Measurements from ENCODE around the gene GJC1. TPM values are rescaled to one million over a fixed set of nuclear protein-coding genes. Genes with fewer than 3 reads are reported as not detected.

The GJC1 gene
- total and polyA plus RNA-seq, 9 of the 15 experiments (the other 6 are each of a cell fraction or from before 2014, with no cell fraction given) = 0.04 to 1.4 (median 0.18) TPM; not detected in 1

DNA sequence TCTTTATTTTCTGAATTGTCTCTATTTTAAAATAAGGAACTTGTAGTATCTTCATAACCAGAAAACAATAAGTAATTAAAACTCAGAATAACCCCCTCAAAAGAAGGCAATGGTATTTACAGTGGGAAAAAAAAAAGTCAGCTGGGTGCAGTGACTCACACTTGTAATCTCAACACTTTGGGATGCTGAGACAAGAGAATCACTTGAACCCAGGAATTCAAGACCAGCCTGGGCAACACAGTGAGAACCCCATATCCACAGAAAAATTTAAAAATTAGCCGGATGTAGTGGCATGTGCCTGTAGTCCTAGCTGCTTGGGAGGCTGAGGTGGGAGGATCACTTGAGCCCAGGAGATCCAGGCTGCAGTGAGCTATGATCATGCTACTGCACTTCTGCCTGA, 37.8 kb downstream of the GJC1 start (continued):
- TF ChIP-seq, protein P1, sequence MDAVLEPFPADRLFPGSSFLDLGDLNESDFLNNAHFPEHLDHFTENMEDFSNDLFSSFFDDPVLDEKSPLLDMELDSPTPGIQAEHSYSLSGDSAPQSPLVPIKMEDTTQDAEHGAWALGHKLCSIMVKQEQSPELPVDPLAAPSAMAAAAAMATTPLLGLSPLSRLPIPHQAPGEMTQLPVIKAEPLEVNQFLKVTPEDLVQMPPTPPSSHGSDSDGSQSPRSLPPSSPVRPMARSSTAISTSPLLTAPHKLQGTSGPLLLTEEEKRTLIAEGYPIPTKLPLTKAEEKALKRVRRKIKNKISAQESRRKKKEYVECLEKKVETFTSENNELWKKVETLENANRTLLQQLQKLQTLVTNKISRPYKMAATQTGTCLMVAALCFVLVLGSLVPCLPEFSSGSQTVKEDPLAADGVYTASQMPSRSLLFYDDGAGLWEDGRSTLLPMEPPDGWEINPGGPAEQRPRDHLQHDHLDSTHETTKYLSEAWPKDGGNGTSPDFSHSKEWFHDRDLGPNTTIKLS (IDR thresholded peaks at IDR 0.05; ENCODE audit: borderline replicate concordance, low read depth) = no peak
- TF ChIP-seq POLR2A (conservative IDR thresholded peaks at IDR 0.05) = no peak
- TF ChIP-seq ARID1B (IDR thresholded peaks at IDR 0.05) = no peak
- no peak for TF ChIP-seq LARP7 (IDR thresholded peaks at IDR 0.05)
- TF ChIP-seq, protein P2, sequence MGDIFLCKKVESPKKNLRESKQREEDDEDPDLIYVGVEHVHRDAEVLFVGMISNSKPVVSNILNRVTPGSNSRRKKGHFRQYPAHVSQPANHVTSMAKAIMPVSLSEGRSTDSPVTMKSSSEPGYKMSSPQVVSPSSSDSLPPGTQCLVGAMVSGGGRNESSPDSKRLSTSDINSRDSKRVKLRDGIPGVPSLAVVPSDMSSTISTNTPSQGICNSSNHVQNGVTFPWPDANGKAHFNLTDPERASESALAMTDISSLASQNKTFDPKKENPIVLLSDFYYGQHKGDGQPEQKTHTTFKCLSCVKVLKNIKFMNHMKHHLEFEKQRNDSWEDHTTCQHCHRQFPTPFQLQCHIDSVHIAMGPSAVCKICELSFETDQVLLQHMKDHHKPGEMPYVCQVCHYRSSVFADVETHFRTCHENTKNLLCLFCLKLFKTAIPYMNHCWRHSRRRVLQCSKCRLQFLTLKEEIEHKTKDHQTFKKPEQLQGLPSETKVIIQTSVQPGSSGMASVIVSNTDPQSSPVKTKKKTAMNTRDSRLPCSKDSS (IDR thresholded peaks at IDR 0.05; ENCODE audit: low read depth, partially characterized antibody) = no peak

DNA sequence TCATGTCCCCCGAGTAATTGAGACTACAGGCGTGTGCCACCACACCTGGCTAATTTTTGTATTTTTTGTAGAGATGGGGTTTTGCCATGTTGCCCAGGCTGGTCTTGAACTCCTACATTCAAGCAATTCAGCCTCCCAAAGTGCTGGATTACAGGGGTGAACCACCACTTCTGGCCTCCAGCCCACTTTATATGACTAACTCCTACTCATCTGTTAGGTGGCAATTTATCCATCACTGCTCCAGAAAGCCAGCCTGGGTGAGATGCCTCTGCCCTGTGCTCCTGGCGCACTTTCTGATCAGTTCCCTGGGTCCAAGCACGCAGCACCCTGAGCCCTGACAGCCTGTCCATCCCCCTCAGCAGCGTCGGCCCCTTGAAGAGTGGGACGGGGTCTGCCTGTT, 41.9 kb downstream of the GJC1 start:
- Histone ChIP-seq H2AFZ (ENCODE audit: low read depth, low read length) (no peak overlapping the region), H3K36me3 (ENCODE audit: control insufficient read depth, insufficient read depth, low read length) (no peaks in the 10 kb centered on the region), H3K9ac (ENCODE audit: insufficient read depth in 1 of 2, low read depth in 2 of 2, low read length in 2 of 2) (no peak overlapping the region), H3K79me2 (ENCODE audit: control insufficient read depth, insufficient read depth, low read length) (no peaks in the 10 kb centered on the region), H3K27me3 (ENCODE audit: control insufficient read depth in 2 of 2, insufficient read depth in 2 of 2, low read length in 2 of 2) (peaks cover 21 to 38% of the 10 kb centered on the region in 2 experiments; a peak in 4 of 5 replicates), H3K9me1 (ENCODE audit: control insufficient read depth, insufficient read depth, low read length) (no peaks in the 10 kb centered on the region), H3K27ac (ENCODE audit: extremely low read depth, low read depth, low read length) (no peak overlapping the region), H3K4me3 (no peak overlapping the region), H3K9me3 (replicated peaks; ENCODE audit: control insufficient read depth, insufficient read depth, low read depth, low read length) (no peaks in the 10 kb centered on the region), H3K4me2 (ENCODE audit: insufficient read depth, low read length) (no peak overlapping the region), H3K4me1 (replicated peaks in 1 of 2; ENCODE audit: control insufficient read depth in 2 of 2, insufficient read depth in 2 of 2, low read length in 2 of 2) (peaks cover 0 to 5% of the 10 kb centered on the region in 2 experiments; a peak in 2 of 5 replicates), H4K20me1 (replicated peaks; ENCODE audit: control insufficient read depth, insufficient read depth, low read length) (no peaks in the 10 kb centered on the region)
- no peak for DNase-seq (ENCODE audit: extremely low read depth in 1 of 4, low spot score in 3 of 4)
- POLR2A ChIA-PET = interaction anchor here (1.5 kb wide), 1 partner anchor 17 kb away, joined by 5 read pairs; no protein-coding TSS in a partner anchor
- in situ Hi-C loops (cut with MboI) (no loop called here), intact Hi-C loops (cut with micrococcal nuclease) (no loop called here)
- no peak for ATAC-seq
- no TSS peak for BruUV-seq (replicated peaks)
- 2% methylated on average over 7 of the region's 7 CpGs for WGBS (ENCODE audit: insufficient coverage, low coverage, missing lambda C conversion rate)
- CTCF ChIA-PET (ENCODE audit: low intra/inter-chr PET ratio) = no interaction called here
- no peak for FAIRE-seq
- no peak for TF ChIP-seq SAFB2 (IDR thresholded peaks at IDR 0.05; ENCODE audit: borderline replicate concordance, low read depth, low read length, severe bottlenecking)
- TF ChIP-seq GABPB1 (CRISPR knock-in tag; IDR thresholded peaks at IDR 0.05) = no peak
- no peak for TF ChIP-seq ZNF785 (CRISPR knock-in tag; IDR thresholded peaks at IDR 0.05)
- TF ChIP-seq ZNF584 (CRISPR knock-in tag; IDR thresholded peaks at IDR 0.05; ENCODE audit: low read depth) = no peak
- TF ChIP-seq JUND (IDR thresholded peaks at IDR 0.05; ENCODE audit: borderline replicate concordance, low read depth, low read length) = no peak
- TF ChIP-seq JUND (tag; IDR thresholded peaks at IDR 0.05; ENCODE audit: borderline replicate concordance, low read depth, low read length) = no peak
- TF ChIP-seq ZC3H11A (IDR thresholded peaks at IDR 0.05; ENCODE audit: low read depth, low read length) = no peak
